ENCODE results near the gene PACS1.

Gene PACS1

GRCh38 chr11:66172146-66172545 is 102.1 kb downstream of the PACS1 start:
- no peaks in the 10 kb centered on the region for H3K4me1 ChIP-seq (ENCODE audit: control insufficient read depth, insufficient read depth, low read length, poor library complexity, severe bottlenecking)
- no peak overlapping the region for H3K4me3 ChIP-seq (ENCODE audit: extremely low read depth, insufficient read depth, low read length, poor library complexity, severe bottlenecking)
- no peaks in the 10 kb centered on the region for H3K9me3 ChIP-seq (ENCODE audit: control insufficient read depth, low read length)
- WGBS, 2 experiments (ENCODE audit: insufficient coverage in 2 of 2): 77 to 87% methylated on average over 8 of the region's 8 CpGs
- peaks cover 18% of the 10 kb centered on the region for H3K36me3 ChIP-seq (ENCODE audit: control insufficient read depth, insufficient read depth, low read length)
- no peak overlapping the region for H3K27ac ChIP-seq (ENCODE audit: low read depth, low read length, severe bottlenecking)

- Histone ChIP-seq H3K27ac (ENCODE audit: low read depth, low read length, severe bottlenecking) (no peak overlapping the region), H3K9me3 (ENCODE audit: control insufficient read depth, low read length) (no peaks in the 10 kb centered on the region), H3K36me3 (ENCODE audit: control insufficient read depth, insufficient read depth, low read length) (peaks cover 18% of the 10 kb centered on the region), H3K4me1 (ENCODE audit: control insufficient read depth, insufficient read depth, low read length, poor library complexity, severe bottlenecking) (no peaks in the 10 kb centered on the region), H3K4me3 (ENCODE audit: extremely low read depth, insufficient read depth, low read length, poor library complexity, severe bottlenecking) (no peak overlapping the region)
- WGBS, 2 experiments (ENCODE audit: insufficient coverage in 2 of 2): 92 to 100% methylated on average over 3 to 7 of the region's 7 CpGs
Measured at GRCh38 chr11:66176650-66177049, 106.6 kb downstream of the PACS1 start.

- no CpG with 5 or more reads among the region's 2 CpGs for WGBS, 2 experiments (ENCODE audit: insufficient coverage in 2 of 2)
- H3K4me1 ChIP-seq (ENCODE audit: control insufficient read depth, insufficient read depth, low read length, poor library complexity, severe bottlenecking): no peaks in the 10 kb centered on the region
- no peak overlapping the region for H3K4me3 ChIP-seq (ENCODE audit: extremely low read depth, insufficient read depth, low read length, poor library complexity, severe bottlenecking)
- H3K9me3 ChIP-seq (ENCODE audit: control insufficient read depth, low read length): no peaks in the 10 kb centered on the region
- peaks cover 13% of the 10 kb centered on the region for H3K36me3 ChIP-seq (ENCODE audit: control insufficient read depth, insufficient read depth, low read length)
- no peak overlapping the region for H3K27ac ChIP-seq (ENCODE audit: low read depth, low read length, severe bottlenecking)
Measured at GRCh38 chr11:66178183-66178582, 108.1 kb downstream of the PACS1 start.

GRCh38 chr11:66178871-66179270 is 108.8 kb downstream of the PACS1 start:
- Histone ChIP-seq H3K9me3 (ENCODE audit: control insufficient read depth, low read length) (no peaks in the 10 kb centered on the region), H3K4me3 (ENCODE audit: extremely low read depth, insufficient read depth, low read length, poor library complexity, severe bottlenecking) (no peak overlapping the region), H3K27ac (ENCODE audit: low read depth, low read length, severe bottlenecking) (no peak overlapping the region), H3K36me3 (ENCODE audit: control insufficient read depth, insufficient read depth, low read length) (peaks cover 6% of the 10 kb centered on the region), H3K4me1 (ENCODE audit: control insufficient read depth, insufficient read depth, low read length, poor library complexity, severe bottlenecking) (no peaks in the 10 kb centered on the region)

- no peaks in the 10 kb centered on the region for H3K4me1 ChIP-seq (ENCODE audit: control insufficient read depth, insufficient read depth, low read length, poor library complexity, severe bottlenecking)
- H3K4me3 ChIP-seq (ENCODE audit: extremely low read depth, insufficient read depth, low read length, poor library complexity, severe bottlenecking): no peak overlapping the region
- no peak overlapping the region for H3K27ac ChIP-seq (ENCODE audit: low read depth, low read length, severe bottlenecking)
- no peaks in the 10 kb centered on the region for H3K9me3 ChIP-seq (ENCODE audit: control insufficient read depth, low read length)
- 86% methylated on average over 2 of the region's 2 CpGs; no CpG with 5 or more reads in 1 of the 2 experiments for WGBS, 2 experiments (ENCODE audit: insufficient coverage in 2 of 2)
- H3K36me3 ChIP-seq (ENCODE audit: control insufficient read depth, insufficient read depth, low read length): peaks cover 11% of the 10 kb centered on the region
Measured at GRCh38 chr11:66181632-66182315, 111.7 kb downstream of the PACS1 start.

GRCh38 chr11:66183494-66184048 is 113.5 kb downstream of the PACS1 start:
- peaks cover 15% of the 10 kb centered on the region for H3K36me3 ChIP-seq (ENCODE audit: control insufficient read depth, insufficient read depth, low read length)
- no peaks in the 10 kb centered on the region for H3K9me3 ChIP-seq (ENCODE audit: control insufficient read depth, low read length)
- no peak overlapping the region for H3K4me3 ChIP-seq (ENCODE audit: extremely low read depth, insufficient read depth, low read length, poor library complexity, severe bottlenecking)
- 78 to 86% methylated on average over 1 to 2 of the region's 3 CpGs for WGBS, 2 experiments (ENCODE audit: insufficient coverage in 2 of 2)
- H3K4me1 ChIP-seq (ENCODE audit: control insufficient read depth, insufficient read depth, low read length, poor library complexity, severe bottlenecking): peaks cover 6% of the 10 kb centered on the region
- H3K27ac ChIP-seq (ENCODE audit: low read depth, low read length, severe bottlenecking): no peak overlapping the region

GRCh38 chr11:66184728-66185127 is 114.7 kb downstream of the PACS1 start:
- Histone ChIP-seq H3K9me3 (ENCODE audit: control insufficient read depth, low read length) (no peaks in the 10 kb centered on the region), H3K4me3 (ENCODE audit: extremely low read depth, insufficient read depth, low read length, poor library complexity, severe bottlenecking) (no peak overlapping the region), H3K4me1 (ENCODE audit: control insufficient read depth, insufficient read depth, low read length, poor library complexity, severe bottlenecking) (peaks cover 8% of the 10 kb centered on the region), H3K36me3 (ENCODE audit: control insufficient read depth, insufficient read depth, low read length) (peaks cover 19% of the 10 kb centered on the region), H3K27ac (ENCODE audit: low read depth, low read length, severe bottlenecking) (no peak overlapping the region)
- WGBS, 2 experiments (ENCODE audit: insufficient coverage in 2 of 2): 91 to 94% methylated on average over 4 of the region's 4 CpGs

- no peak overlapping the region for H3K4me3 ChIP-seq (ENCODE audit: extremely low read depth, insufficient read depth, low read length, poor library complexity, severe bottlenecking)
- peaks cover 25% of the 10 kb centered on the region for H3K36me3 ChIP-seq (ENCODE audit: control insufficient read depth, insufficient read depth, low read length)
- 91% methylated on average over 4 to 5 of the region's 6 CpGs for WGBS, 2 experiments (ENCODE audit: insufficient coverage in 2 of 2)
Measured at GRCh38 chr11:66186470-66186869, 116.4 kb downstream of the PACS1 start.

GRCh38 chr11:66187453-66187852 is 117.4 kb downstream of the PACS1 start:
- 90% methylated on average over 2 of the region's 4 CpGs; no CpG with 5 or more reads in 1 of the 2 experiments for WGBS, 2 experiments (ENCODE audit: insufficient coverage in 2 of 2)
- Histone ChIP-seq H3K4me1 (ENCODE audit: control insufficient read depth, insufficient read depth, low read length, poor library complexity, severe bottlenecking) (peaks cover 12% of the 10 kb centered on the region), H3K36me3 (ENCODE audit: control insufficient read depth, insufficient read depth, low read length) (peaks cover 25% of the 10 kb centered on the region), H3K4me3 (ENCODE audit: extremely low read depth, insufficient read depth, low read length, poor library complexity, severe bottlenecking) (no peak overlapping the region), H3K27ac (ENCODE audit: low read depth, low read length, severe bottlenecking) (no peak overlapping the region), H3K9me3 (ENCODE audit: control insufficient read depth, low read length) (no peaks in the 10 kb centered on the region)

More at GRCh38 chr11:66186470-66186869, 116.4 kb downstream of the PACS1 start:
- no peak overlapping the region for H3K27ac ChIP-seq (ENCODE audit: low read depth, low read length, severe bottlenecking)
- H3K9me3 ChIP-seq (ENCODE audit: control insufficient read depth, low read length): no peaks in the 10 kb centered on the region
- peaks cover 12% of the 10 kb centered on the region for H3K4me1 ChIP-seq (ENCODE audit: control insufficient read depth, insufficient read depth, low read length, poor library complexity, severe bottlenecking)

GRCh38 chr11:66188580-66188979 is 118.5 kb downstream of the PACS1 start:
- peaks cover 12% of the 10 kb centered on the region for H3K4me1 ChIP-seq (ENCODE audit: control insufficient read depth, insufficient read depth, low read length, poor library complexity, severe bottlenecking)
- no peak overlapping the region for H3K4me3 ChIP-seq (ENCODE audit: extremely low read depth, insufficient read depth, low read length, poor library complexity, severe bottlenecking)
- no peak overlapping the region for H3K27ac ChIP-seq (ENCODE audit: low read depth, low read length, severe bottlenecking)
- H3K36me3 ChIP-seq (ENCODE audit: control insufficient read depth, insufficient read depth, low read length): peaks cover 30% of the 10 kb centered on the region
- H3K9me3 ChIP-seq (ENCODE audit: control insufficient read depth, low read length): no peaks in the 10 kb centered on the region
- 92 to 100% methylated on average over 1 of the region's 3 CpGs for WGBS, 2 experiments (ENCODE audit: insufficient coverage in 2 of 2)

GRCh38 chr11:66189031-66189745 is 119.1 kb downstream of the PACS1 start:
- Histone ChIP-seq H3K4me3 (ENCODE audit: extremely low read depth, insufficient read depth, low read length, poor library complexity, severe bottlenecking) (no peak overlapping the region), H3K4me1 (ENCODE audit: control insufficient read depth, insufficient read depth, low read length, poor library complexity, severe bottlenecking) (peaks cover 12% of the 10 kb centered on the region), H3K9me3 (ENCODE audit: control insufficient read depth, low read length) (no peaks in the 10 kb centered on the region), H3K27ac (ENCODE audit: low read depth, low read length, severe bottlenecking) (no peak overlapping the region), H3K36me3 (ENCODE audit: control insufficient read depth, insufficient read depth, low read length) (peaks cover 36% of the 10 kb centered on the region)
- WGBS, 2 experiments (ENCODE audit: insufficient coverage in 2 of 2): 80 to 100% methylated on average over 1 of the region's 8 CpGs

All from mesodermal cell (in vitro differentiated cells).